ENCODE data around the gene BEAN1. TPM values are rescaled to one million over a fixed set of nuclear protein-coding genes. Genes with fewer than 3 reads are reported as not detected.

The BEAN1 gene
- total RNA-seq, 1 experiment from 2014 or later, result not detected

DNA sequence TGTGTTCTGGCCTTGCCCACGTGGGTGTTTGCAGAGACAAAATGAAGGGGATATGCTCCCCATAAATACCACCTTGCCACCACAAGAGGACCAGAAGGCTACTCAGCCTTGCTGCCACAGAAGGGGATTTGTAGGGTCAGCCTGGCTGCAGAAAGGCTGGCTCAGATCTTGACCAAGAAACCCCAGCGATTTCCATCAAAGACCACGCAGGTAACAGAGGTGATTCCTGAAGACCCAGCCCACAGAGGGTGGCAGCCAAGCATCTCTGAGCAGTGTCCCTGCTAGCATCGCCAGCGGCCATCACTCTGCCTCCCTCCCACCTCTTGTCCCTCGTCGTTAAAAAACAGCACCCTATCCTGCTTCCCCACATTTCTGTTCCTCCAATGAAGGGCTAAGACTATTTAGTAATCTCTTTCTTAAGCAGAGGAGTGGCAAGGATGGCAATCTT lies 54.9 kb downstream of the BEAN1 start:
- no peak overlapping the region for H3K27ac Mint-ChIP-seq
- ChIA-PET CTCF (interaction anchor here (1.1 to 3.7 kb wide), 5 partner anchors 29 to 107 kb away, joined by 3 to 20 read pairs (median 4); partner anchors contain the start of gene BEAN1), POLR2A (no interaction called here)
- H3K36me3 Mint-ChIP-seq, result no peaks in the 10 kb centered on the region
- TF ChIP-seq NFATC4 (CRISPR knock-in tag; IDR thresholded peaks at IDR 0.05), result no peak
- no peak for TF ChIP-seq IRF2 (CRISPR knock-in tag; IDR thresholded peaks at IDR 0.05; ENCODE audit: borderline replicate concordance, low read depth)
- TF ChIP-seq ZBTB21 (CRISPR knock-in tag; IDR thresholded peaks at IDR 0.05; ENCODE audit: borderline replicate concordance), result no peak
- TF ChIP-seq, protein P1, sequence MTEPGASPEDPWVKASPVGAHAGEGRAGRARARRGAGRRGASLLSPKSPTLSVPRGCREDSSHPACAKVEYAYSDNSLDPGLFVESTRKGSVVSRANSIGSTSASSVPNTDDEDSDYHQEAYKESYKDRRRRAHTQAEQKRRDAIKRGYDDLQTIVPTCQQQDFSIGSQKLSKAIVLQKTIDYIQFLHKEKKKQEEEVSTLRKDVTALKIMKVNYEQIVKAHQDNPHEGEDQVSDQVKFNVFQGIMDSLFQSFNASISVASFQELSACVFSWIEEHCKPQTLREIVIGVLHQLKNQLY (CRISPR knock-in tag; IDR thresholded peaks at IDR 0.05), result no peak
- TF ChIP-seq NFYB (CRISPR knock-in tag; conservative IDR thresholded peaks at IDR 0.05; ENCODE audit: low read depth), result no peak
- peaks cover 7% of the 10 kb centered on the region for H3K27me3 Mint-ChIP-seq (ENCODE audit: low read depth)
- ATAC-seq, result no peak
- DNase-seq (ENCODE audit: low spot score), result no peak
- H3K4me1 Mint-ChIP-seq, result peaks cover 20% of the 10 kb centered on the region
- no peak overlapping the region for H3K4me3 Mint-ChIP-seq
- no peaks in the 10 kb centered on the region for H3K9me3 Mint-ChIP-seq

DNA sequence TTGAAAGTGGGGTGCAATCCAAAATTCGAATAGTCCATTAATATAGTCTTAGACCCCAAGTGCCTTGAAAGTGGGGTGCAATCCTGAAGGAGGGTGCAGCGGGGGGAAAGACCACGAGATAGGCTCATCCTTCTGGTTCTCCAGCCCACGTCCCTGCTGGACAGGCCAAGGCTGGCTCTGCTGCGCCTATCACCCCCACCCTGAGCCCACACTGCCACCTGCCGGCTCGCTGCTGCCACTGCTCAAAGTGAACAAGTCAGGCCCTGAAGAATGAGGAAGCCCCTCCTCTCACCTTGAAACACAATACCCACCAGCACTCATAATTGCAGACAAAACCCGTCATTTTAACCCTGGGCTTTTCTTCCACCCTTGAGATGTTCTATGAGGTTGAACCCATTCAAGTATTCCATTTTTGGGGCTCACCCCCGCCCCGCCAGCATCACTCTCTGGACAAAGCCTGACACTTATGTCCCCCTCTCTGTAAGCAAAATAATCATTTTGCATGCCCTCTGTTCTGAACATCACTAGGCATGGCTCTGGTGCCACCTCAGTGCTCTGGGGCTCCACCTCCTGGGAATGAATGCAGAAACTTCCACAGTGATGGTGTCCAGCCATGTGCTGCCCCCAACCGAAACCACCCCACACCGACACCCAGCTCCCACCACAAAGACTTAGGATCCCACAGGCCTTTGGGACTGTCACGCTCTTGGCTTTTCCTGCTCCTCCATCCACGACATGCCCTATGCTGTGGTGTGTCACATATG lies 56.8 kb downstream of the BEAN1 start:
- CTCF ChIA-PET, result interaction anchor here (0.8 to 2.3 kb wide), 7 partner anchors 28 to 105 kb away, joined by 3 to 17 read pairs (median 4); partner anchors contain the start of gene BEAN1
- no peak overlapping the region for H3K27ac Mint-ChIP-seq
- H3K9me3 Mint-ChIP-seq, result no peaks in the 10 kb centered on the region; the same call in 1 of the 2 replicates
- no peak overlapping the region for H3K4me3 Mint-ChIP-seq
- ATAC-seq (peak; percentile 91), DNase-seq (ENCODE audit: low spot score) (peak; percentile 91)
- 0 out of 2 replicates have a peak, but pooled peaks cover 4% of the 10 kb centered on the region for H3K36me3 Mint-ChIP-seq
- no peak for TF ChIP-seq ERG (CRISPR knock-in tag; IDR thresholded peaks at IDR 0.05)
- TF ChIP-seq CTCF (IDR thresholded peaks at IDR 0.05), result peak; percentile 80
- H3K4me1 Mint-ChIP-seq, result peaks cover 9% of the 10 kb centered on the region
- H3K27me3 Mint-ChIP-seq (ENCODE audit: low read depth), result peaks cover 2% of the 10 kb centered on the region
- POLR2A ChIA-PET, result no interaction called here

- Mint-ChIP-seq H3K36me3 (peaks cover 9% of the 10 kb centered on the region; the same call in 1 of the 2 replicates), H3K4me3 (no peak overlapping the region), H3K9me3 (peaks cover 6% of the 10 kb centered on the region), H3K4me1 (peaks cover 7% of the 10 kb centered on the region), H3K27me3 (ENCODE audit: low read depth) (peaks cover 2% of the 10 kb centered on the region), H3K27ac (no peak overlapping the region)
- ATAC-seq (no peak), DNase-seq (ENCODE audit: low spot score) (no peak)
- POLR2A ChIA-PET, result no interaction called here
- CTCF ChIA-PET, result interaction anchor here (0.7 to 1.5 kb wide), 7 partner anchors 28 to 105 kb away, joined by 3 to 5 read pairs (median 3); partner anchors contain the start of gene BEAN1
- TF ChIP-seq CBFB (CRISPR knock-in tag; IDR thresholded peaks at IDR 0.05; ENCODE audit: low read depth) (no peak), ZBTB21 (CRISPR knock-in tag; IDR thresholded peaks at IDR 0.05; ENCODE audit: borderline replicate concordance) (no peak), HMGA2 (CRISPR knock-in tag; IDR thresholded peaks at IDR 0.05) (no peak), STAT6 (CRISPR knock-in tag; conservative IDR thresholded peaks at IDR 0.05; ENCODE audit: low read depth) (no peak), CREM (CRISPR knock-in tag; IDR thresholded peaks at IDR 0.05) (no peak), ZNF232 (CRISPR knock-in tag; IDR thresholded peaks at IDR 0.05) (no peak), NFE2L1 (CRISPR knock-in tag; IDR thresholded peaks at IDR 0.05) (no peak), ZNF317 (CRISPR knock-in tag; IDR thresholded peaks at IDR 0.05; ENCODE audit: borderline replicate concordance, low read depth) (no peak), ZNF121 (CRISPR knock-in tag; IDR thresholded peaks at IDR 0.05) (no peak), OVOL2 (CRISPR knock-in tag; IDR thresholded peaks at IDR 0.05; ENCODE audit: borderline replicate concordance) (no peak)
- TF ChIP-seq, protein P2, sequence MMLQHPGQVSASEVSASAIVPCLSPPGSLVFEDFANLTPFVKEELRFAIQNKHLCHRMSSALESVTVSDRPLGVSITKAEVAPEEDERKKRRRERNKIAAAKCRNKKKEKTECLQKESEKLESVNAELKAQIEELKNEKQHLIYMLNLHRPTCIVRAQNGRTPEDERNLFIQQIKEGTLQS (CRISPR knock-in tag; conservative IDR thresholded peaks at IDR 0.05), result no peak
- TF ChIP-seq, protein P3, sequence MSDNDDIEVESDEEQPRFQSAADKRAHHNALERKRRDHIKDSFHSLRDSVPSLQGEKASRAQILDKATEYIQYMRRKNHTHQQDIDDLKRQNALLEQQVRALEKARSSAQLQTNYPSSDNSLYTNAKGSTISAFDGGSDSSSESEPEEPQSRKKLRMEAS (CRISPR knock-in tag; IDR thresholded peaks at IDR 0.05), result no peak
- TF ChIP-seq, protein P4, sequence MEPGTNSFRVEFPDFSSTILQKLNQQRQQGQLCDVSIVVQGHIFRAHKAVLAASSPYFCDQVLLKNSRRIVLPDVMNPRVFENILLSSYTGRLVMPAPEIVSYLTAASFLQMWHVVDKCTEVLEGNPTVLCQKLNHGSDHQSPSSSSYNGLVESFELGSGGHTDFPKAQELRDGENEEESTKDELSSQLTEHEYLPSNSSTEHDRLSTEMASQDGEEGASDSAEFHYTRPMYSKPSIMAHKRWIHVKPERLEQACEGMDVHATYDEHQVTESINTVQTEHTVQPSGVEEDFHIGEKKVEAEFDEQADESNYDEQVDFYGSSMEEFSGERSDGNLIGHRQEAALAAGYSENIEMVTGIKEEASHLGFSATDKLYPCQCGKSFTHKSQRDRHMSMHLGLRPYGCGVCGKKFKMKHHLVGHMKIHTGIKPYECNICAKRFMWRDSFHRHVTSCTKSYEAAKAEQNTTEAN (CRISPR knock-in tag; IDR thresholded peaks at IDR 0.05), result no peak
Observed at GRCh38 chr16:66484453-66485213, 57.5 kb downstream of the BEAN1 start.

Data from WTC11 (cell line).